Stimulated activated CD4-positive, alpha-beta T cell treated with anti-CD3 and anti-CD28 coated beads, Interleukin-2, amount 100 ng/mL, for 4 hours (primary cell): ENCODE results near the gene GRIP1.

Source experiments
- DNase-seq: peaks from one replicate; pipeline ENCODE4 v3.0.0-alpha.2; 2020; ENCODE audit warnings: low read depth

Gene GRIP1

GRCh38 chr12:66446276-66446675, 232.6 kb downstream of the GRIP1 start:
- DNase-seq = no peak

- DNase-seq = no peak
Observed at GRCh38 chr12:66441905-66442559, 236.8 kb downstream of the GRIP1 start.

GRCh38 chr12:66438601-66439000, 240.3 kb downstream of the GRIP1 start:
- no peak for DNase-seq

GRCh38 chr12:66430106-66430505, 248.8 kb downstream of the GRIP1 start:
- no peak for DNase-seq

GRCh38 chr12:66428870-66429269, 250.0 kb downstream of the GRIP1 start:
- no peak for DNase-seq

GRCh38 chr12:66428261-66428660, 250.6 kb downstream of the GRIP1 start:
- no peak for DNase-seq

- DNase-seq = no peak
Observed at GRCh38 chr12:66426696-66427095, 252.2 kb downstream of the GRIP1 start.

GRCh38 chr12:66423266-66423665, 255.6 kb downstream of the GRIP1 start:
- no peak for DNase-seq

GRCh38 chr12:66418908-66419307, 260.0 kb downstream of the GRIP1 start:
- DNase-seq = no peak

GRCh38 chr12:66417217-66417616, 261.7 kb downstream of the GRIP1 start:
- no peak for DNase-seq

GRCh38 chr12:66409195-66409871, 269.5 kb downstream of the GRIP1 start:
- DNase-seq = peak; percentile 3

GRCh38 chr12:66405395-66405794, 273.5 kb downstream of the GRIP1 start:
- DNase-seq = no peak

- DNase-seq = no peak
Observed at GRCh38 chr12:66403746-66404145, 275.1 kb downstream of the GRIP1 start.

GRCh38 chr12:66399911-66400306, 279.0 kb downstream of the GRIP1 start:
- DNase-seq = no peak

- no peak for DNase-seq
Observed at GRCh38 chr12:66398931-66399910, 279.7 kb downstream of the GRIP1 start.

- DNase-seq = no peak
Observed at GRCh38 chr12:66397574-66398290, 281.1 kb downstream of the GRIP1 start.

GRCh38 chr12:66393890-66394289, 285.0 kb downstream of the GRIP1 start:
- no peak for DNase-seq

- no peak for DNase-seq
Observed at GRCh38 chr12:66392266-66392915, 286.5 kb downstream of the GRIP1 start.

GRCh38 chr12:66388517-66388916, 290.4 kb downstream of the GRIP1 start:
- DNase-seq = no peak

- no peak for DNase-seq
Observed at GRCh38 chr12:66387117-66387516, 291.8 kb downstream of the GRIP1 start.

GRCh38 chr12:66380769-66381535, 297.9 kb downstream of the GRIP1 start:
- DNase-seq = no peak
